GM10248 (cell line): ENCODE measurements around the gene KNDC1.

ENCODE experiments used
- CTCF ChIA-PET: fragments of 300-600 bp; sonication (Branson Sonifier 250); formaldehyde crosslinking; extraction: SDS; loops from one replicate; lab custom pipeline; 2021; ENCODE audit warnings: antibody characterized with exemption; lab: Yijun Ruan, JAX
- POLR2A ChIA-PET: fragments of 350-650 bp; sonication (Branson Sonifier 250); formaldehyde crosslinking; extraction: SDS; loops from one replicate; lab custom pipeline; 2020; ENCODE audit warnings: antibody characterized with exemption; lab: Yijun Ruan, JAX
- DNase-seq: peaks from one replicate; pipeline ENCODE4 v3.0.0; 2012; ENCODE audit errors: extremely low spot score
- TF ChIP-seq, protein P1 (sequence below): IDR thresholded peaks from 2 replicates; pipeline ENCODE4 v1.5.1; 2012; ENCODE audit warnings: mild to moderate bottlenecking, low read depth; ENCODE audit errors: extremely low read depth, missing control alignments, control extremely low read depth

Gene KNDC1

DNA sequence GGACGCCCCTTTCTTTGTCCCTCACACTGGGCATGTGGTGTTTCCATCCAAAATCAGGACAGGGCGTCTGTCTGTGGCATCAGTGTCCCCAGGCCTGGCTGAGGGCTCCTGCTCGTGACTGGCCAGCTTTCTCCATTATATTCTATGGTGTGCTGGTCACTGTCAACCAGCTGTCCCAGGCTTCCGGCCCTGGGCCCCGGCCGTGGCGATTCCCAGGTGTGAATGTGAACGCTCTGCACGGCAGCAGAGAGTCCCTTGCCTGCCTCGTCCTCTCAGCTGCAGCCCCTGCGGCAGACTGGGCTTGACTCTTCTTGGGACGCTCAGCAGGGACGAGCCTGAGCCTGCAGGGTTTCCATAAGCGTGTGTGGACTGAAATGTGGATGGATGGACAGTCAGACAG lies 64.1 kb downstream of the KNDC1 start:
- ChIA-PET CTCF (no interaction called here), POLR2A (no interaction called here)
- DNase-seq: no peak
- TF ChIP-seq, protein P1, sequence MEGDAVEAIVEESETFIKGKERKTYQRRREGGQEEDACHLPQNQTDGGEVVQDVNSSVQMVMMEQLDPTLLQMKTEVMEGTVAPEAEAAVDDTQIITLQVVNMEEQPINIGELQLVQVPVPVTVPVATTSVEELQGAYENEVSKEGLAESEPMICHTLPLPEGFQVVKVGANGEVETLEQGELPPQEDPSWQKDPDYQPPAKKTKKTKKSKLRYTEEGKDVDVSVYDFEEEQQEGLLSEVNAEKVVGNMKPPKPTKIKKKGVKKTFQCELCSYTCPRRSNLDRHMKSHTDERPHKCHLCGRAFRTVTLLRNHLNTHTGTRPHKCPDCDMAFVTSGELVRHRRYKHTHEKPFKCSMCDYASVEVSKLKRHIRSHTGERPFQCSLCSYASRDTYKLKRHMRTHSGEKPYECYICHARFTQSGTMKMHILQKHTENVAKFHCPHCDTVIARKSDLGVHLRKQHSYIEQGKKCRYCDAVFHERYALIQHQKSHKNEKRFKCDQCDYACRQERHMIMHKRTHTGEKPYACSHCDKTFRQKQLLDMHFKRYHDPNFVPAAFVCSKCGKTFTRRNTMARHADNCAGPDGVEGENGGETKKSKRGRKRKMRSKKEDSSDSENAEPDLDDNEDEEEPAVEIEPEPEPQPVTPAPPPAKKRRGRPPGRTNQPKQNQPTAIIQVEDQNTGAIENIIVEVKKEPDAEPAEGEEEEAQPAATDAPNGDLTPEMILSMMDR: no peak

DNA sequence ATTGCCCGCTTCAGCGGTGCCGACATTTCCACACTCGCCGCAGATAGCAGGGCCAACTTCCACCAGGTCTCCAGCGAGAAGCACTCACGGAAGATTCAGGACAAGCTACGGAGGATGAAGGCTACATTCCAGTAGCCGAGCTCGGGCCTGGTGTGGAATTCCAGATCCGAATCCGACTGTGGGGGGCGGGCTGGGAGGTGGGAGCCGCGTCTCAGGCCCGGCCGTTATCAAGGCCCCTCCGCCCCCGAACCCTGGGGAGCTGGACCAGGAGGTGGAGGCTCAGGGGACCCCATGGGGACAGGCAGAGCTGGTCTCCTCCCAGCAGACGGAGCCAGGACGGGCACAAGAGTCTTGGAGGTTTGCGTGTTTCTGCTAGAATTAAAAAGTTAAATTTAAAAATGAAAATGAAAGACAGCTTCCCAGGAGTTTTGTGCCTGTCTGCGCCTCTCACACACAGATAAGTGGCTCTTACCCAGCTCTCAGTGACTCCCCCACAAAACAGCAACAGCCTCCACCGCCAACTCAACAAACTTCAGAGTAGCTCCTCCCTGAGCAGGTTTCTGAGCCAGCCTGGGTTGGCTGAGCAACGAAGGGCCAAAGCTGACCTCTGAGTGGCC lies 64.8 kb downstream of the KNDC1 start:
- TF ChIP-seq, protein P1: no peak
- no peak for DNase-seq
- ChIA-PET CTCF (interaction anchor here (0.9 kb wide), 1 partner anchor 10 kb away, joined by 3 read pairs; no protein-coding TSS in a partner anchor), POLR2A (interaction anchor here (0.6 kb wide), 1 partner anchor 22 kb away, joined by 15 read pairs; no protein-coding TSS in a partner anchor)

DNA sequence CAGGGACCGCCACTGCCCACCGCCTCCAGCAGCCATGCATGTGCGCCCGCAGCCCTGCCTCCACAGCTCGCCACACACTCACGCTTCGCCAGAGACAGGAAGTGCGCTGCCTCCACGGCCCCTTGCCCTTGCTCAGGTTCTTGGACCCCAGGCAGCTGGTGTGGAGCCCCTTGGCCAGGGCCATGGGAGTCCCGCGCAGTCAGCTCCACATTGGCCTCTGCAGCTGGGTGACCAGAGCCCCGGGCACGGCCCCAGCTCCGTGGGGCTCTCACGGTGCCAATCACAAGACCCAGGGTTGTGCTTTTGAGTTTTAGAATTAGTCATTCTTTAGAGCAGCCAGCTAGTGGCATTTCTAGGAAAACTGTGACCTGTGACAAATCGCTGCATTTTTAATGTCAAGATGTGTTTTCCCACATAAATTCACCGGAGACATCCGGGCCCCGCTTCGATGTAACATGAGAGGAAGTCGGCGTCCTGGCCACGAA lies 65.7 kb downstream of the KNDC1 start:
- TF ChIP-seq, protein P1: no peak
- CTCF ChIA-PET: interaction anchor here (0.9 kb wide), 1 partner anchor 11 kb away, joined by 3 read pairs; no protein-coding TSS in a partner anchor
- no peak for DNase-seq
- POLR2A ChIA-PET: interaction anchor here (0.6 kb wide), 1 partner anchor 21 kb away, joined by 15 read pairs; no protein-coding TSS in a partner anchor

DNA sequence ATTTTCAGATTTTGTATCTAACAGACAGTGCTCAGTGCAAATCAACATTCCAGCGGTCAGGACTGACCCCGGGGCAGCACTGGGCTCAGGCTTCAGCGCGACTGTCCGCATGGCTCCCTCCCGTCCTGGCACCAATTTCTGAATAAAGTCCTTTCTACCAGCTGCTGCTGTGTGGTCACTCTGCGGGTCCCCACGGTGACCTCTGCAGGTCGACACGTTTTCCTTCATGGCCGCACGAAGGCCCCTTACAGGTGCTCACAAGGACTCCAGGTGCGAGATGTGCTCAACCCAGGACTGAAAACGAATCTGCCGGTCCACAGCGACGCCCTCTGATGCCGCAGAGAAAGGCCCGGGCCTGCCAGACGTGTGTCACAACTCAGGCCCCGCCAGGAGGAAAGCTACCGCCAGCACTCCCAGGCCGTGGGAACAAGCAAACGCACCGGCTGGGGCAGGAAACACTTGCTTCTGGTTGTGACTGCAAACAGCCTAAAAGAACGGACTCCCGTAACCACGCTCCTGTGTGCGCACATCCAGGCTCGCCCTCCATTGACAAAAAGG lies 66.3 kb downstream of the KNDC1 start:
- TF ChIP-seq, protein P1: no peak
- DNase-seq: no peak
- ChIA-PET POLR2A (no interaction called here), CTCF (no interaction called here)

DNA sequence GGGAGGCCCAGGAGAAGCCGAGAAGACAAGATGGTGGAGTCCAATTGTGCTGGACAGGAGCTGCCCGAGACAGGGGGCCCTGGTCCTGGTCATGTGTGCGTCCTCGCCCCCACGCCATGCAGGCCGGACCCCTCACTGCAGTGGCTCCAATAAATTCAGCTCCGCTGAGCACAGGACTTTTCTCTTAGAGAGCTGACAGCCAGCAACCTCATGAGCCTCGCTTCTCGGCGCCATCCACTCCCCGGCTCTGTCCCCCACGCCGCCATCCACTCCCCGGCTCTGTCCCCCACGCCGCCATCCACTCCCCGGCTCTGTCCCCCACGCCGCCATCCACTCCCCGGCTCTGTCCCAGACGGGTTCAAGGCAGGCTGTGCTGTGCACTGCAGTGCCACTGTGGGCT lies 67.2 kb downstream of the KNDC1 start:
- CTCF ChIA-PET: no interaction called here

DNA sequence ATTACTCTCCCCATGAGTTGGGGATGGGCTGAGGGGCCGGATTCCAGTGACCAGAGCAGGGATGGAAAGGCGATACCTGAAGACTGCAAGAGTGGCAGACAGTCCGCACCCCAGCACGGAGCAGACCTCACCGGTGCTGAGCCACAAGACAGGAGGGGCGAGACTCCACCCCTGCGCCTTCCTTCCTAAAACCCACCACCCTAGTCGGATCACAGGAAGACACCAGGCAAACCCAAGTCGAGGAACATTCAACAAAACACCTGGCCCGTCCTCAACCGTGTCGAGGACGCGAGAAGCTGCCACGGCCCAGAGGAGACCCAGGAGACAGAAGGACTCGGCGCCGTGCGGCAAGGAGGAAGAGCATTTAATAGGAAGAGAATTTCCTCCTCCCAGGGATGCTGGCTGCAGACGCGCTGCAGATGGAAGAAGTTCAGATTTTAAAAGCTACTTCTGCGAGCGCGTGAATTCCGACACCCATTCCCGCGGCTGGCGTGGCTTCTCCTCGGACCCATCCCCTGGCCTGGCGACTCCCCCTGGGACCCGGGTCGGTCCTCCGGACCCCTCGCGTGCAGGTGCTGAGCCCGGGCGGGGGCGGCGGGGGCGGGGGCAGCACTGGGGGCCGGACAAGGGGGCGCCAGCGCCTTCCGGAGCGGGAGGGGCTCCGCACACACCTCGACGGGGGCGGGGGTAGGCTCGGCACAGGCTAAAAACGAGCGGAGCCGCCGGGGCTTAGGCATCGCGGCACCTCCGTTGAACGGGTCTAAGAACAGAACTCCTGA lies 69.4 kb downstream of the KNDC1 start:
- TF ChIP-seq, protein P1: no peak
- ChIA-PET CTCF (no interaction called here), POLR2A (no interaction called here)
- DNase-seq: no peak

More for the DNA sequence above, 67.2 kb downstream of the KNDC1 start:
- DNase-seq: no peak
- POLR2A ChIA-PET: no interaction called here
- TF ChIP-seq, protein P1: no peak
